Jurkat, Clone E6-1 (cell line): Measurements from ENCODE around the gene PAK4.
"Not testable (repeated sequence)": the region's sequence is repeated elsewhere in the genome, so short reads cannot be mapped to it uniquely, and the experiment has no call there.

Experiments used
- DNase-seq: peaks from one replicate; pipeline ENCODE4 v3.0.0-alpha.2; 2011; ENCODE audit warnings: low read depth, low spot score
- H3K4me3 ChIP-seq: 2 replicates; pipeline ENCODE4 v1.5.1; 2011; ENCODE audit warnings: mild to moderate bottlenecking, low read length, control low read depth, moderate library complexity

PAK4 gene

GRCh38 chr19:39194832-39195542 is 69.4 kb downstream of the PAK4 start:
- H3K4me3 ChIP-seq = no peak overlapping the region

GRCh38 chr19:39195755-39196154 is 70.2 kb downstream of the PAK4 start:
- no peak for DNase-seq

More at GRCh38 chr19:39194832-39195542, 69.4 kb downstream of the PAK4 start:
- no peak for DNase-seq

GRCh38 chr19:39196320-39196719 is 70.7 kb downstream of the PAK4 start:
- H3K4me3 ChIP-seq = no peak overlapping the region
- no peak for DNase-seq

More at GRCh38 chr19:39195755-39196154, 70.2 kb downstream of the PAK4 start:
- H3K4me3 ChIP-seq = no peak overlapping the region

- H3K4me3 ChIP-seq = no peak within 1 kb of the TSS
- DNase-seq = no peak
Measured at GRCh38 chr19:39196860-39197562, 71.4 kb downstream of the PAK4 start, which contains the start of gene NCCRP1. Gene NCCRP1 (plus strand): TSS chr19:39196964. CDS start chr19:39196983, 19 bp downstream.

GRCh38 chr19:39197808-39198207 is 72.2 kb downstream of the PAK4 start:
- no peak overlapping the region for H3K4me3 ChIP-seq
- DNase-seq = no peak

GRCh38 chr19:39199025-39199424 is 73.4 kb downstream of the PAK4 start:
- no peak for DNase-seq
- no peak overlapping the region for H3K4me3 ChIP-seq

GRCh38 chr19:39200066-39200802 is 74.6 kb downstream of the PAK4 start:
- no peak overlapping the region for H3K4me3 ChIP-seq
- DNase-seq = no peak

GRCh38 chr19:39200803-39201115 is 75.2 kb downstream of the PAK4 start:
- DNase-seq = no peak

GRCh38 chr19:39202998-39203355 is 77.4 kb downstream of the PAK4 start:
- H3K4me3 ChIP-seq = no peak overlapping the region
- DNase-seq = no peak

More at GRCh38 chr19:39200803-39201115, 75.2 kb downstream of the PAK4 start:
- no peak overlapping the region for H3K4me3 ChIP-seq

- H3K4me3 ChIP-seq = no peak within 1 kb of the TSS
- DNase-seq = no peak
Measured at GRCh38 chr19:39203372-39204341, 78.1 kb downstream of the PAK4 start, which contains the start of gene SYCN. Gene SYCN (minus strand): TSS chr19:39204263. CDS start chr19:39204254, 9 bp downstream.

GRCh38 chr19:39205449-39205764 is 79.8 kb downstream of the PAK4 start:
- DNase-seq = no peak
- H3K4me3 ChIP-seq = no peak overlapping the region

GRCh38 chr19:39206122-39206521 is 80.5 kb downstream of the PAK4 start:
- no peak for DNase-seq
- H3K4me3 ChIP-seq = no peak overlapping the region

GRCh38 chr19:39207293-39207836 is 81.8 kb downstream of the PAK4 start:
- no peak overlapping the region for H3K4me3 ChIP-seq
- no peak for DNase-seq

- no peak overlapping the region for H3K4me3 ChIP-seq
Measured at GRCh38 chr19:39208175-39208795, 82.7 kb downstream of the PAK4 start.

GRCh38 chr19:39209196-39209595 is 83.6 kb downstream of the PAK4 start:
- no peak for DNase-seq
- H3K4me3 ChIP-seq = no peak overlapping the region

More at GRCh38 chr19:39208175-39208795, 82.7 kb downstream of the PAK4 start:
- DNase-seq = no peak

- H3K4me3 ChIP-seq = no peak overlapping the region
- DNase-seq = no peak
Measured at GRCh38 chr19:39211731-39212374, 86.3 kb downstream of the PAK4 start.

- DNase-seq = peak; percentile 57
- no peak overlapping the region for H3K4me3 ChIP-seq
Measured at GRCh38 chr19:39212375-39212742, 86.8 kb downstream of the PAK4 start.

- not testable (repeated sequence) for DNase-seq, H3K4me3 ChIP-seq
Measured at GRCh38 chr19:39215323-39215722, 89.7 kb downstream of the PAK4 start.
